D721Med (cell line): Measurements from ENCODE around the gene NOM1.

Source experiments
- DNase-seq: peaks from one replicate; pipeline ENCODE4 v3.0.0; 2011; ENCODE audit warnings: low spot score; ENCODE audit not compliant: insufficient read length
- FAIRE-seq: peaks from 2 replicates; lab custom pipeline; 2011; peaks lifted over from hg19 to GRCh38; lab: Jason Lieb, UNC
- TF ChIP-seq, protein P1 (sequence below): IDR thresholded peaks from 2 replicates; pipeline ENCODE4 v1.5.1; 2012; ENCODE audit warnings: mild to moderate bottlenecking, control low read depth; ENCODE audit not compliant: insufficient read depth; ENCODE audit errors: missing control alignments

Gene NOM1

DNA sequence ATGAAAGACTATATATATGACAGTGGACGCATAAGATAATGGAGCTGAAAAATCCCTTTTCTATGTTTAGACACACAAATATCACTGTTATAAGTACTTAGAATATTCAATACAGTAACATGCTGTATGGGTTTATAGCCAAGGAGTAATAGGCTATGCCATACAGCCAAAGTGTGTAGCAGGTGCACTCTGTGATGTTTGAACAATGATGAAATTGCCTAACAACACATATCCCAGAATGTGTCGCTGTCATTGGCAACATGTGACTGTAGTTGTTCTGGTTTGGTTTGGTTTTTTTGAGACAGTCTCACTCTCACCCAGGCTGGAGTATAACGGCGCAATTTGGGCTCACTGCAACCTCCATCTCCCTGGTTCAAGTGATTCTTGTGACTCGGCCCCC, 26.1 kb downstream of the NOM1 start:
- no peak for DNase-seq
- no peak for FAIRE-seq
- TF ChIP-seq, protein P1, sequence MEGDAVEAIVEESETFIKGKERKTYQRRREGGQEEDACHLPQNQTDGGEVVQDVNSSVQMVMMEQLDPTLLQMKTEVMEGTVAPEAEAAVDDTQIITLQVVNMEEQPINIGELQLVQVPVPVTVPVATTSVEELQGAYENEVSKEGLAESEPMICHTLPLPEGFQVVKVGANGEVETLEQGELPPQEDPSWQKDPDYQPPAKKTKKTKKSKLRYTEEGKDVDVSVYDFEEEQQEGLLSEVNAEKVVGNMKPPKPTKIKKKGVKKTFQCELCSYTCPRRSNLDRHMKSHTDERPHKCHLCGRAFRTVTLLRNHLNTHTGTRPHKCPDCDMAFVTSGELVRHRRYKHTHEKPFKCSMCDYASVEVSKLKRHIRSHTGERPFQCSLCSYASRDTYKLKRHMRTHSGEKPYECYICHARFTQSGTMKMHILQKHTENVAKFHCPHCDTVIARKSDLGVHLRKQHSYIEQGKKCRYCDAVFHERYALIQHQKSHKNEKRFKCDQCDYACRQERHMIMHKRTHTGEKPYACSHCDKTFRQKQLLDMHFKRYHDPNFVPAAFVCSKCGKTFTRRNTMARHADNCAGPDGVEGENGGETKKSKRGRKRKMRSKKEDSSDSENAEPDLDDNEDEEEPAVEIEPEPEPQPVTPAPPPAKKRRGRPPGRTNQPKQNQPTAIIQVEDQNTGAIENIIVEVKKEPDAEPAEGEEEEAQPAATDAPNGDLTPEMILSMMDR = no peak

DNA sequence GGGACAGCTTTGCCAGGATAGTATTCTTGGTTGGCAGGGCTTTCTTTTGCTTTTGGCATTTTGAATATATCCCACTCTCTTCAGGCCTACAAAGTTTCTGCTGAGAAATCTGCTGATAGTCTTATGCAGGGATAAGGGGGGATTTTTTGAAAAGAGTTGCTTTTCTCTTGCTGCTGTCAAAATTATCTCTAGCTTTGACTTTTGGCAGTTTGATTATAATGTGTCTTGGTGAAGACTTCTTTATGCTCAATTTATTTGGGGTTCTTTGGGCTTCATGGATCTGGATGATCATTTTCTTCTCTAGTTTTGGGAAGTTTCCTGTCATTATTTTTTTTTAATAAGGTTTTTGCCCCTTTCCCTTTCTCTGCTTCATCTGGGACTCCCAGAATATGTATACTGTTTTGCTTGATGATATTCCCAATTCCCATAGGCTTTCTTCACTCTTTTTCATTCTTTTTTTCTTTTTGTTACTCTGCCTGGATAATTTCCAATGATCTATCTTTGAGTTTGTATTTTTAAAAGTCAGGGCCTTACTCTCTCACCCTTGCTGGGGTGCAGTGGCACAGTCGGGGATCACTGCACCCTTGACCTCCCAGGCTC, 29.6 kb downstream of the NOM1 start:
- no peak for DNase-seq
- TF ChIP-seq, protein P1 = no peak
- no peak for FAIRE-seq

- TF ChIP-seq, protein P1 = no peak
- DNase-seq = no peak
- no peak for FAIRE-seq
Measured at GRCh38 chr7:156979711-156980110, 30.2 kb downstream of the NOM1 start.

DNA sequence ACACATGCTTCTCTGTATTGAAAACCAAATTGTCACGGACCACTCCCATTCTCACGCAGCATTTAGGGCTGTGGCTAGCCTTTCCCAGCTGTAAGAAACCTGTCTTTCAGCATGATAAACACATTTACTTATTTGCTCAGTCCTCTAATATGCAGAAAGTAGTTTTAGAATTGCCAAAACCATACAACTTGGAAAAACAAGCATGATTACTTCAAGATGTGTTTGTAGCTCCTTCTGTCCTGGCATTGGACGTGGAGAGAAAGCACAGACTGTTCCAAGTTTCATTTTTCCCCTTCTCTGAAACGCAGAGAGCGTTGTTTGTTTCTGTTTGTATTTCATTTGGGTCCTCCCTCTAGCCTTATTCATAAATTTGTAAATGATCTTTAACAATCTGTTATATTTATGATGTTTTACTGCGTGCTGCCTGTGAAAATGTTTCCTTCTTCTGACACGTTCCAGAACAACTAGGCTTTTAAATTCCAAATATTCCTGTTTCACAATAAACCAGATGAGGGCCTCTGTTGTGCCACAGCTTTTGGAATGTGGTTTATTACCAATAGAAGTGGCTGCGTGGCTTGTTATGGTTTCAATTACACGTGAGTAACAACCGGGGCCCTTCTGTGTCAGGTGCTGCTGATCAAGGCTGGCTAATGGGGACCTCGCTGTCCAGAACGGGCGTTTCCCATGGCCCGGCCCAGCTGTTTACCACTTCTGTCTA, 34.8 kb downstream of the NOM1 start:
- DNase-seq (no peak), FAIRE-seq (no peak)
- TF ChIP-seq, protein P1 = no peak

- TF ChIP-seq, protein P1 = no peak
- no peak for FAIRE-seq
- DNase-seq = no peak
Measured at GRCh38 chr7:156985101-156985992, 35.8 kb downstream of the NOM1 start.

GRCh38 chr7:156986378-156986777, 36.9 kb downstream of the NOM1 start:
- DNase-seq = no peak

More at GRCh38 chr7:156986378-156986777, 36.9 kb downstream of the NOM1 start:
- no peak for FAIRE-seq
- TF ChIP-seq, protein P1 = no peak
